Loucy (cell line): ENCODE measurements around the gene PALLD.

Experiments used
- CTCF ChIP-seq: fragments of 200-600 bp; sonication (generic); conservative IDR thresholded peaks from 2 replicates; pipeline ENCODE4 v1.5.1; 2014; ENCODE audit warnings: mild to moderate bottlenecking, antibody characterized with exemption, low read length
- EZH2phosphoT487 ChIP-seq: fragments of 200-600 bp; IDR thresholded peaks from 2 replicates; pipeline ENCODE4 v1.6.1; 2018; ENCODE audit warnings: antibody characterized with exemption, mild to moderate bottlenecking, moderate library complexity, borderline replicate concordance

- no peak for TF ChIP-seq CTCF
- no peak for TF ChIP-seq EZH2phosphoT487
Observed at GRCh38 chr4:168761066-168761465, 264.2 kb downstream of the PALLD start.
